ENCODE results near the gene ZNF48. TPM values are rescaled to one million over a fixed set of nuclear protein-coding genes. Genes with fewer than 3 reads are reported as not detected.

The ZNF48 gene
- total and polyA plus RNA-seq, 11 donors, result 3.1 to 11.0 (median 5.9) TPM

DNA sequence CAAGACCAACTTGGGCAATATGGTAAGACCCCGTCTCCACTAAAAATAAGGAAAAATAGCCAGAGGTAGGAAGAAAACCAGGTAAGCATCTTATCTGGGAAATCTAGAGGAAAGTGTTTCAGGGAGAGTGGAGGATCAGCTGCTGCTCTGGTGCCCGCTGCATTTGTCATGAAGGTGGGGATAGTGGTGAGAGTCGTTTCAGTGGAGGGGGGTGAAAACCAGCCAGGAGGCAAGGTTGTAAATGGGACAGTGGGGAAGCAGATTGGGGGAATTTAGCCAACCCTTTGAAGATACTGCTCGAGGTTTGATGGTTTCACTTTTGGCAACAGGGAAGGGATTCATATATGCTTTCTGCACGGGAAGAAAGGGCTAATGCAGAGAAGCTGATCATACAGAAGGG is 25.8 kb downstream of the ZNF48 start:
- ATAC-seq, result no peak
- Histone ChIP-seq H3K36me3 (peaks cover 0 to 50% (median 34%) of the 10 kb centered on the region in 9 donors), H3K27ac (no peak overlapping the region), H3K9me3 (no peaks in the 10 kb centered on the region), H3K4me3 (no peak overlapping the region), H3K27me3 (no peaks in the 10 kb centered on the region), H3K4me1 (peaks cover 0 to 22% (median 10%) of the 10 kb centered on the region in 12 donors)
- no peak for DNase-seq
- intact Hi-C loops (cut with DNase I), result no loop called here
- 79 to 86% (median 83%) methylated on average over 5 of the region's 5 CpGs for WGBS, 4 donors
- TF ChIP-seq POLR2A (IDR thresholded peaks at IDR 0.05), result no peak
- TF ChIP-seq, protein P1, sequence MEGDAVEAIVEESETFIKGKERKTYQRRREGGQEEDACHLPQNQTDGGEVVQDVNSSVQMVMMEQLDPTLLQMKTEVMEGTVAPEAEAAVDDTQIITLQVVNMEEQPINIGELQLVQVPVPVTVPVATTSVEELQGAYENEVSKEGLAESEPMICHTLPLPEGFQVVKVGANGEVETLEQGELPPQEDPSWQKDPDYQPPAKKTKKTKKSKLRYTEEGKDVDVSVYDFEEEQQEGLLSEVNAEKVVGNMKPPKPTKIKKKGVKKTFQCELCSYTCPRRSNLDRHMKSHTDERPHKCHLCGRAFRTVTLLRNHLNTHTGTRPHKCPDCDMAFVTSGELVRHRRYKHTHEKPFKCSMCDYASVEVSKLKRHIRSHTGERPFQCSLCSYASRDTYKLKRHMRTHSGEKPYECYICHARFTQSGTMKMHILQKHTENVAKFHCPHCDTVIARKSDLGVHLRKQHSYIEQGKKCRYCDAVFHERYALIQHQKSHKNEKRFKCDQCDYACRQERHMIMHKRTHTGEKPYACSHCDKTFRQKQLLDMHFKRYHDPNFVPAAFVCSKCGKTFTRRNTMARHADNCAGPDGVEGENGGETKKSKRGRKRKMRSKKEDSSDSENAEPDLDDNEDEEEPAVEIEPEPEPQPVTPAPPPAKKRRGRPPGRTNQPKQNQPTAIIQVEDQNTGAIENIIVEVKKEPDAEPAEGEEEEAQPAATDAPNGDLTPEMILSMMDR (IDR thresholded peaks at IDR 0.05), result no peak

DNA sequence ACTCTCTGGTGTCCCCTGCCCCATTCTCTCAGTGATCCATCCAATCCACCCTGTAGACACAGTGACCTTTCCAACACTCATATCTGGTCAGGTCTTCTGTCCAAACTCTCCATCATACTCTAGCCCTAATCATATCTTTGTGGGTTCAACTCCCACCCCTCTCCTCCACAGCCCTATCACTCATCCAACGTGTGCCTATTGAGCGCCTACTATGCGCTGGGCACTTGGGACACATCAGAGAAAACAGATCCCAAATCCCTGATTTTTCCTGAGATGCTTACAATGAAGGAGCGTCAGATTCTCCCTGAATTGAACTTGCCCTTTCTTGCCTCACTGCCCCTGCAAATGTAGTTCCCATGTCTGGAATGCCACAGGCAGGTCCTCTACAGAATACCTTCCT is 32.8 kb downstream of the ZNF48 start:
- no peaks in the 10 kb centered on the region for H3K27me3 ChIP-seq
- ATAC-seq (no peak), DNase-seq (no peak)
- intact Hi-C loops (cut with DNase I), result loop anchor here in 1 of 10 donors (5.0 kb wide), 1 partner anchor 204 kb away; no protein-coding TSS in a partner anchor
- peaks cover 0 to 22% (median 13%) of the 10 kb centered on the region in 12 donors for H3K4me1 ChIP-seq
- no peak overlapping the region for H3K27ac ChIP-seq
- no peak overlapping the region for H3K4me3 ChIP-seq
- peaks cover 0 to 37% (median 27%) of the 10 kb centered on the region in 9 donors for H3K36me3 ChIP-seq
- H3K9me3 ChIP-seq, result no peaks in the 10 kb centered on the region
- 93 to 95% (median 94%) methylated on average over 4 of the region's 4 CpGs for WGBS, 4 donors
- TF ChIP-seq POLR2A (IDR thresholded peaks at IDR 0.05), result no peak
- TF ChIP-seq, protein P1 (IDR thresholded peaks at IDR 0.05), result no peak

DNA sequence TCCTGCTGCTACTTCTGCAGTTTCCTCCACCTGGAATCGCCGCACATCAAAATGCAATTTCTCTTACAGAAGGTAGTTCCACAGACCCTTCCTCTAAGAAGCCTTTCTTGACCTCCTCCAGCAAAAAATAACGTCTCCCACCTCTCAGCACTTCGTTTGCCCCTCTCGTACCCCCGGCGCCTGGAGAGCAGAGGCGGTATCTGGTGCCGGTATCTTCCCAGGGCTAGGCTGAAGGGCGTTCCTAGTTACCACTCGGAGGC is 34.1 kb downstream of the ZNF48 start:
- no peaks in the 10 kb centered on the region for H3K9me3 ChIP-seq
- TF ChIP-seq, protein P1 (IDR thresholded peaks at IDR 0.05), result no peak
- TF ChIP-seq POLR2A (IDR thresholded peaks at IDR 0.05), result no peak
- ATAC-seq (no peak), DNase-seq (no peak)
- H3K27ac ChIP-seq, result peak overlapping the region in 11 of 12 donors; percentile 31 to 79 (median 73)
- H3K4me1 ChIP-seq, result peaks cover 0 to 22% (median 13%) of the 10 kb centered on the region in 12 donors
- H3K27me3 ChIP-seq, result no peaks in the 10 kb centered on the region
- 2 to 4% (median 2%) methylated on average over 11 of the region's 11 CpGs for WGBS, 4 donors
- peaks cover 0 to 24% (median 14%) of the 10 kb centered on the region in 9 donors for H3K36me3 ChIP-seq
- peak overlapping the region; percentile 30 to 88 (median 71) for H3K4me3 ChIP-seq
- intact Hi-C loops (cut with DNase I), result loop anchor here in 1 of 10 donors (5.0 kb wide), 1 partner anchor 203 kb away; no protein-coding TSS in a partner anchor

DNA sequence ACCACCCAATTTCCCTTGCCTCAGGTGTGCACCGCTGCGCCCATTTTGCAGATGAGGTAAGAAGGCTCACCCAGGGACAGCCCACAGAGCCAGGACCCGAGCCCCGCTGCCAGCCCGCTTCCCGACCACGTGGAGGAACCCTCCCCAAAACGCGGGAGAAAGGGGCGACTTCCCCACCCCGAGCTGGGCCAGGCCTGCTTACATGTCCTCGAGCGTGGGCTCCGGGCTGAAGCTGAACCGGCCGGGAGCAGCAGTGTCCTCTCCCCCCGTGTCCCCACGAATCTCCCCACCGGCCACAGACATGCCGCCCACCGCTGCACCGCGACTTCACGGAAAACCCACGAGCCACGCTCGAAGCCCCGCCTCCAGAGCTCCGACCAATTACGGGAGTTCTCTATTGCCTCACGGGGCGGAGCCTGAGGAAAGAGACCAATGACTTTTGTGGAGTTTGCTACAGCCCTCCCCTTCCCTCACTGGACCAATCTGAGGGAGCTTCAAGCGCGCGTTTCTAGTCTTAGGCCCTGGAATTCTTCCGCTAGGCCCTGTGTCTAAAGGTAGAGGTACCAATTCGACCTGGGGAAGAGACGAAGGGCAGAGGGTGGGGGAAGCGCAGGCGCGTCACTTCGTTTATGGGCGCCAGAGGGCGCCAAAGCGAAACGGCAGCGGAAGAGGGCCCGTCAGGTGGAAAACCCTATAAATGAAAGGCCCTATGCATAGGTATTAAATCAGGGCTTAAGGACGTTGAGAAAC is 34.6 kb downstream of the ZNF48 start, which contains the start of gene DCTPP1:
Gene DCTPP1 (minus strand): TSS at position 353 of the 750 bp plus-strand sequence. CDS start 50 bp downstream, at position 303.
- H3K4me3 ChIP-seq, result peak within 1 kb of the TSS; percentile 30 to 88 (median 71)
- H3K36me3 ChIP-seq, result peaks cover 0 to 19% (median 9%) of the 10 kb centered on the region in 9 donors
- WGBS, 4 donors, result 0 to 1% (median 1%) methylated on average over 39 to 49 of the region's 49 CpGs
- no peaks in the 10 kb centered on the region for H3K9me3 ChIP-seq
- DNase-seq (peak; percentile 94 to 98 (median 95)), ATAC-seq (peak; percentile 99)
- H3K27ac ChIP-seq, result peak within 1 kb of the TSS in 11 of 12 donors; percentile 36 to 79 (median 73)
- TF ChIP-seq, protein P1 (IDR thresholded peaks at IDR 0.05), result peak; percentile 53 to 84 (median 72)
- TF ChIP-seq POLR2A (IDR thresholded peaks at IDR 0.05), result peak in 1 of 2 donors; percentile 46
- H3K4me1 ChIP-seq, result peaks cover 0 to 22% (median 13%) of the 10 kb centered on the region in 12 donors
- no peaks in the 10 kb centered on the region for H3K27me3 ChIP-seq
- intact Hi-C loops (cut with DNase I), result loop anchor here in 7 of 10 donors (1.0 to 10.0 kb wide), 6 partner anchors 15 to 202 kb away; partner anchors contain the start of genes SEPHS2 (in 2 of the 7), ZNF747 (in 1 of the 7) and ZNF768 (in 1 of the 7)

All from heart left ventricle (tissue), 16 donors.